Activated gamma-delta T cell treated with Interleukin-2 at 50 U/mL for 16 hours (primary cell): ENCODE measurements around the gene MLLT6.

Experiments used
- DNase-seq: peaks from one replicate; pipeline ENCODE4 v3.0.0-alpha.2; 2020

MLLT6 gene

DNA sequence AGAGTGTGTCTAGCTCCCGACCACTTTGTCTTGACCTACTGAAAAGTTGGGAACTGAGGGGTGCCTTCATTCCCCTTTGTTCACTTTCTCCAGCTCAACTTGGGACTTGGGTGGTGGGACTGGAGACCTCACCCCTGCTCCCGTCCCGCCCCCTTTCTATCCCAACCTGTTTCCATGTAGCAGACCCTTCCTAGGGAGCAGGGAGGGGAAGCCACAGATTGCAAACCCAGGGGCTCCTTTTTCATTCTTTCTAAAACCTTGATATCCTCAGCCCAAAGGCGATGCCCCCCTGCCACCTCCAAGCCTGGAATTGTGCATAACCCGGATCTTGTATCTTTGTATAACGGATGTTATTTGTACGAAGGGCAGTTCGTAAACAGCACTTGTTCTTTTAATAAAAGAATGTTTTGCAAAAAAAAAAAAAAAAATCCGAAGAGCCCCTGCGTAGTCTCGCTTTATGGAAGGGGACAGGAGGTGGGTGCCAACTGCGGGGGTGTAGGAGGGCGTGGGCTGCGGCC lies 24.4 kb downstream of the MLLT6 start:
- no peak for DNase-seq

DNA sequence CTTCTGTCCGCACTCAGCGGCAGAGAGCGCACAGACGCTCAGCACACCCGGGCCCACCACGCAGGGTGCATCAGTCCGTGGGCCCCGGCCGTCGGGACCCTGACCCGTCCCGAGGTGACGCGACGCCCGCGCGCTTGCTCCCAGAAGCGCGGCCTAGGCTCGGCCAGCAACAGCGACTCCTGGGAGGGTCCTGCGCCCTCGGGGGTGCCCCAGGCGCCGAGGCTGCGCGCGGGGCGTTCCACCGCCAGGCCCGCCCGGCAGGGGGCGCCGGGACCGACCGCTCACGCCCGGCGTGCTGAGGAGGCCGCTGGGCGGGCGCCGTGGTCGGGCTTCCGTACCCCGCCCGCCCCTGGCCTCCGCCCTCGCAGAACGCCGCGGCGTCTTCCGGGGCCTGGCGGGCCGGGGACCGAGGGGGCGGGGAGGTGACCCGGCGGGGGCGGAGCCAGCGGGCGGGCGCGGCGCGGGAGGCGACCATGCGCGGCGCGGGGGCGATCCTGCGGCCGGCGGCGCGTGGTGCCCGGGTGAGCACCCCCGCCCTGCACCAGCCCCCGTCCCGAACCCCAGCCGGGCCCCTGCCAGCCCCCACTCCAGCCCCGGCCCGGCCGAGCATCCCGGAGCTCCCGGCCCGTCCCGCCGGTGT lies 24.9 kb downstream of the MLLT6 start, which contains the start of gene CISD3:
Gene CISD3, plus strand, starts transcription at position 456 of the 640 bp plus-strand sequence. Its CDS starts 18 bp downstream, at position 474.
- peak; percentile 85 for DNase-seq

DNA sequence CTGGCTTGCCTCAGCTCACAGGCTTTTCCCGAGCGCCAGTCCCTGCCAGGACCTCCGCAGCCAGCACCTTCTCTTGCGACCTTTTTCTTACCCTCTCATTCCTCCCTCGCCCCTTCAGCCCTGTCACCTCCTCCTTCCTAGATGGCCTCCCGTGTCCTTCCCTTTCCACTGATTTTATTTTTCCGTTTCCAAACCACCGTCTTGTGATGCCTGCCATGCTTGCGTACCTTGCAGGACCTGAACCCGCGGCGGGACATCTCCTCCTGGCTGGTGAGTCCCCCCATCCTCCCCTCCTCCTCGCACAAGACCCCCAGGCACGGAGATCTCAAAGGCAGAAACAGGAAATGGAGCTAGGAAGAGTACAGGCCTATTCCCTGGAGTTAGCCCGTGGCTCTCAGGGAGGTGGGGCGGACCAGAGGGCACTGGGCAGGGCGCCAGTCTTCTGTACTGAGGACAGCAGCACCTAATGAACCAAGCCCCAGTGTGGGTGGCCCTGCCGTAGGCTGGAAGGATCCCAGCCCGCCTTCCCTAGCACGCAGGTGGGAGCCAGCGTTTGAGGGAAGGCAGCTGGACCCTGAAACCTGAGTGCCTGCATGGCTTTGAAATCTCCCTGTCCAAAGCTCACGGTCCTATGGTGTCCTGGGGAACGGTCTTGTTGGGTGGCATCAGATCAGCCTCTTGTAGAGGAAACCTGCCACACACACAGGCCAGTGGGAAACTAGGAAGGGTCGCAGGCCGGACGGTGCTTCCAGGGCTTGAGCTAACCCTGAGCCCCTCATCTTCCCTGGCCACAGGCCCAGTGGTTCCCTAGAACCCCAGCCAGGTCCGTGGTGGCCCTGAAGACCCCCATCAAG lies 25.7 kb downstream of the MLLT6 start:
- DNase-seq, result no peak

DNA sequence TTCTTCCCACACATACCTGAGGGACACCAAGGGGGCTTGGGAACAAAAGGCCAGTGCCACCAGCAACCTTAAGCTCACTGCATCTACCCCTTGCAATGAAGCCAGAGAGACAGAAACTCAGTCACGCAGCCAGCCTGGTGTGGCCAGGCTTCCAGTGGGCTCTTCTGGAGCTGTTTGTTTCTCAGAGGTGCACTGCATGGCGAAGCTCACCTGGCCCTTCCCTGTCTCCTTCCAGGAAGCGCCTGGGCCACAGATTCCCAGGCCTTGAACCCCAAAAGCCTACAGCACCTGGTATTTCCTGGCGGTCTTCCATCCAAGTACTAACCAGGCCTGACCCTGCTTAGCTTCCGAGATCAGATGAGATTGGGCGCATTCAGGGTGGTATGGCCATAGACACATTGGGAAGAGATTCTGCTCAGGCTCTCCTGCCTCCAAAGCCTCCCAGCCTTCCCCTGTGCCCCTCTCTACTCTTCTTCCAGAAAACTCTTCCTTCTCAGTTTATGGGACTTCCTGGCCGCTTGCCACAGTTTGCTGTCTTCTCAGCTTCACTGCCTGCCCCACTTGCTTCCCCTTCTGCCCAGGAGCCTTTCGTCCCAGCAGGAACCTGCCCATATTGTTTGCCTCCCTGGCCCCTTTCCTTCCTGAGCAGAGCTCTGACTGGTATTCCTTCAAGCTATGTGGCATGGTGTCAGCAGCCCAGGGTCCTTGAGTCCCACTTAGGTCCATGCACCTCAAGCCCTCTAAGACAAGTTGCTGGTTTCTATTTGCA lies 26.6 kb downstream of the MLLT6 start:
- DNase-seq, result no peak

DNA sequence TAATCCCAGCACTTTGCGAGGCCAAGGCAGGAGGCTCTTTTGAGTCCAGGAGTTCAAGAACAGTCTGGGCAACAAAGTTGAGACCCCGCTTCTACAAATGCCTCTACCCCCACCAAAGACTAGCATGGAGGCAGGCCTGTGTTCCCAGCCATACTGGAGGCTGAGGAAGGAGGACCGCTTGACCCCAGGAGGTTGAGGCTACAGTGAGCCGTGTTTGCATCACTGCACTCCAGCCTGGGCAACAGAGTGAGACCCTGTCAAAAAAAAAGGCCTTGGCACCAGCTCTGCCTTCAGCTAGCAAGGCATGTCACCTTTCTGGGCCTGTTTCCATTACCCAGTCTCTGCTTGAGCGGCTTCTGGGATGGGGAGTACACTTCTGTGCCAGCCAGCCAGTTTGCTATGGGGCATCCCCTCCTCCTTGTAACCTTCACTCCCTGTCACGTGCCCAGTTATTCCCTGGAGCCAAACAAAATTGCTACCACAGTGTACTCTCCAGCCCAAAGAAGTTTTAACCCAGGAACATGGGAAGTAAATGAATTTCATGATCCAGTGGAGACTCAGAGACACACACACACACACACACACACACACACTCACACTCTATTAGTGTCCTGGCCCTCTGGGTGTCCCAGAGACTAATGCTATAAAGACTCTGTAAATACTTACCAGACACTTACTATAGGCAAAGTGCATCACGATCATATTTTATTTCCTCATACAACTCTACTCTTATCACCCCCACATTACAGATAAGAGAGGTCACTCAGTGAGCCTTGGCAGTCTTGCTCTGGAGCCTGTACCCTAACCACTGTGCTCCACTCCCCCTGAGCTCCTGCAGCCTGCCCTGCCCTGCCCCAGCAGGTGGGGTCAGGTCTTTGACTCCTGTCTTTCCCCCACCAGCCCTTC lies 27.6 kb downstream of the MLLT6 start:
- no peak for DNase-seq

DNA sequence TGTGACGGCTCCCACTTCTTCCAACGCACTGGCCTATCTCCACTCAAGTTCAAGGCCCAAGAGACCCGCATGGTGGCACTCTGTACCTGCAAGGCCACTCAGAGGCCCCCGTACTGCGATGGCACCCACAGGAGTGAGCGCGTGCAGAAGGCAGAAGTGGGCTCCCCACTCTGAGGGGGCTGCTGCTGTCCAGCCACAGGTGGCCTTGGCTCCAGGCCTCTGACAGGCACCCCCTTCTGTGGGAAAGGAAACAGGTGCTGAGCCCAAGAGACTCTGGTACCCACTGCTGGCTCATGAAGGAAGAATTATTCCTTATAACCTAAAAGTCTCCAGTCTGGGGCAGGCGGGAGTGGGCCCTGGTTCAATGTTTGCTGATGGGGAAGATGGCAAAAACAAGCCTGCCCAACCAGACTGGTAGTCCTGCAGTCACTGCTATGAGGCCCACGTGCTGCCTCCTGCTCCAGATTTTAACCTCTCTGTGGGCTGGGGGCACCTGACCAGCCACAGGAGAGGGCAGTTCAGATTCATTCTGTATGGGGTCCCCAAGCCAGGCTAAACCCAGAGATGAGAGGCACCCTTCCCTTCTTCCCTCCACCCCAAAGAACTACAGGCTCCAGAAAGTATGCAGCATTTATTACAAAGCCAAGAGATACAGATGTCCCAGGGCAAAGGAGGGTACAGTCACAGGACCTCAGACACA lies 28.4 kb downstream of the MLLT6 start:
- DNase-seq, result no peak

DNA sequence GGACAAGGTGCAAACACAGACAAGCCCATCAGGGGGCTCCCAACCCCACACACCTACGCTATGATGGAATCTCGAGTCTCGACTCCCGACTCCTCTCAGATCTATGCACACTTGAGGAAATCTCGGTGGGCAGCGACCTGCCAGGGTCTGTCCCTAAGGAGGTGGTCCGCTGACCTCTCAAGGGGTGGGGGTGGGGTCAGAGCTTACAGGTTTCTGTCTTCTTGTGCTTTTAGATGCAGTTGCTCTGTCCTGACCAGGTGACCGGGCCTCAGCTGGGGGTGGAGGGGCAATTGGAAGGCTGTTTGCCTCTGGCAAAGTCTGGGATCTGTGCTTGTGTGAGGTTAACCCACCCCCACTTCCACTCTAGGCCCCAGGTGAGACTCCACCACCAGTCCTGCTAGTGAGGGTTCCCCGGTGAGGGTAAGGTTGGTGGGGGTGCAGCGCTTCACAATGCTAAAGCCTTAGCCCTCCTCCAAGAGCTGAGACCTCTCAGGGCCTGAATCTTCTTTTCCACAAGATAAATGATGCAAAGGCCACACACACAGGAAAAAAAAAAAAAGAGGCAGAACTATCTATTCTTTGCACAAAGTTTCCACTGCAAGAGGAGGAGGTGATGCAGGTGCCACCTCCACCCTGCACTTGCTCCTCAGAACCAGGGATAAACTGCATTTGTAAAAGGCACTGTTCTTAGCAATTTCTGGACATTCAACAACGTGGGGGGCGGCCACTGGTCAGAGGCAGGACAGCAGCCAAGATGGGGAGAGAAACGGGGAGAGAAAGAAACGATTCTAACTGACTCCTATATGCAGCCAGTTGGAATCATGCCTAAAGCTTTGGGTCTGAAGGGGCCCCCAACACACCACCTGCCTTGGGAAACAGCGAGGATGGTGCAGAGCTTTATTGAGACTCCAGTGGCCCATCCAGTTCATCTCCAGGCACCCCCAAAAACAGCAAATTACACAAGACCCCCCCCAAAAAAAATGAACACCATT lies 29.2 kb downstream of the MLLT6 start:
- no peak for DNase-seq

DNA sequence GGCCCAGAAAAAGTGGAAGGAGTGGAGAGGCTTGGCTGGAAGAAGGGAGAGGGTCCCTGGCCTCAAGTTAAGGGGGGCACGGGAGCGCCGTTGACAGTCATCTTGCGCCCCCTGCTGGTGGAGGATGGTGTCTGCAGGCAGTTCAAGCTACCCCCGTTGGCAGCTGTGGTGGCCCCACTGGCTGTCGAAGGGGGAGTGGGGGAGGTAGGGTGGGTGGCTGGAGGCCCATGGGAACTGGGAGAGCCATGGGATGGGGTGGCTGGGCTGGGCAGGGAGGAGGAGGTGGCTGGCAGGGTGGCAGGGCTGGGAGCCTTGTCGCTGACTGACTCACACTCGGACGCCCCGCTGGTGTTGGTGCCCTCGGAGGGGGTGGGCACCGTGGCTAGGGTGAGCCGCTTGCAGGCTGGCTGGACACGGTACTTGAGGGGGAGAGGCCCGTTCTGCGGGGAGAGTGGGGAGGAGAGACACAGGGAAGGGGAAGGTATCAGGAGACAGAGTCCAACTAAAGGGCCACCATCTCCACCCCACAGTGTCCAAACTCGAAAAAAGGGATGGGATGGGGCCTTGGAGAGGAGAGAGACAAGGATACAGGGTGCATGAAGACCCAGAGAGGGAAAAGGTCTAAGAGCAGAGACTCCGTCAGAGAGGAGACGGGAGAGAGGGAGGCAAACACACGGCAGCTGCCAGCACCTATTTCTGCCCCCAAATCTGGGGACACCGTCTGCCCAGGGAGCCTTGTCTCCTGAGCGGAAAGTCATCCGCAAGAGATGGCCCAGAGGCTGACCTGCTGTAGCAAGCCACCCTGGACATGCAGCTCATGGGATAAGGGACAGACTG lies 30.3 kb downstream of the MLLT6 start:
- peak; percentile 82 for DNase-seq

DNA sequence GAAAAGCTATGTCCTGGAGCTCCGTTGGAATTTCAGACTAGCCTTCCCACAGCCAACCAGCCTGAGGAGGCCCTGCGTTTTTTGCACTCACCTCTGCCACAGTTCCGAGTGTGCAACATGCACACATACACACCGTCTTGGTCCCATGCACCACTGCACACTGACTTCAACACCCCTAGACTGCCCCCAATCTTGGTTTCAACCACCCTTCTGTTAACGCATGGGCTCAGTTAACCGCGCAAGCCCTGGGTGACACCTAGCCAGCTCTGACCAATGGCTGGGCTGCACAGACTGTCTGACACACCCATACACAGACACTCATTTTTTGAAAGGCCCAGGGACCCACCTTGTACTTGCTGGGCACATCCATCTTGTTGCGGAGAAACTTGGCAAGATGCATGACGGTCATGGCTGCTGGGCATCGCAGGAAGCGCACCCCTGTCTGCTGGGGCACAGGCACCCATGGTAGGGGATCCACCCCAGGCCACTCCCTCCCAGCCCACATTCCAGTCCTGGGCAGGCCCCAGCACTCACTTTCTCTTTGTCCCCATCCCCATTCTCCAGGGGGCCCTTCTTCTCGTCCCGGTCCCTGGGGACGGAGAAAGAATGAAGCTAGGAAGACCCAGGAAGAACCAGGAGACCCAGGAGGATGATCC lies 33.1 kb downstream of the MLLT6 start:
- no peak for DNase-seq

DNA sequence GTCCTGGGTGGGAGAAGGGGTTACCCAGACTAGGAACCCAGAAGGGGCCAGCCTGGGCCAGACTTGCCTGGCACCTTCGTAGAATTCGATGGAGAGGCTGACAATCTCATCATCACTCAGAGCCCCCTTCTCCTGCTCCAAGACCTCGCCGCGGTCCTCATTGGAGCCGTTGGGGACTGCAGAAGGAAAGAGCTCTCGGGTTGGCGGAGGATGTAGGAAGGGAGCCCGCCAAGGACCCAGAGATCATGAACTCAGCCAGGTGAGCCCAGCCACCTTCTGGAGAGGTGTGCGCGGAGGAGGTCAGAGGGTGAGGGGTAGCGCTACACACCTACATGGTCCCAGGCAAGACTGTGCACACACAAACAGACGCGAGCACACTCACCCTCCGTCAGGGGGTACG lies 33.6 kb downstream of the MLLT6 start:
- no peak for DNase-seq

DNA sequence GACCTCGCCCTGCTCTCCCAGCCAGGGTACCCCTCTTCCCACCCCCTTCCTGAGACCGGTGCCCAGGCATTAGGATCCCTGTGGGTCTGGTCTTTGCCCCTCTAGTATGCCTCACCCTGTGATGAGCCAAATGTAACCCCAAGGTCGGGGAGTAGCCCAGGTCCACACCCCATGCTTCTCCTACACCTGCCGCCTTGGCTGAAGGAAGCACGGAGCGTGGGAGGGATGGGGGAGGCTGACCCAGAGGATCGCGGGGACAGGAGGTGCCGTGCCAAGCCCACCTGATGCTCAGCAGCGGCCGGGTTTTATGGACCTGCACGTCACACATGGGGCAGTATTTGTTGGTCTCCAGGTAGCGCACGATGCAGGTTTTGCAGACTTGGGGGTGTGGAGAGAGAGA lies 34.2 kb downstream of the MLLT6 start:
- no peak for DNase-seq

DNA sequence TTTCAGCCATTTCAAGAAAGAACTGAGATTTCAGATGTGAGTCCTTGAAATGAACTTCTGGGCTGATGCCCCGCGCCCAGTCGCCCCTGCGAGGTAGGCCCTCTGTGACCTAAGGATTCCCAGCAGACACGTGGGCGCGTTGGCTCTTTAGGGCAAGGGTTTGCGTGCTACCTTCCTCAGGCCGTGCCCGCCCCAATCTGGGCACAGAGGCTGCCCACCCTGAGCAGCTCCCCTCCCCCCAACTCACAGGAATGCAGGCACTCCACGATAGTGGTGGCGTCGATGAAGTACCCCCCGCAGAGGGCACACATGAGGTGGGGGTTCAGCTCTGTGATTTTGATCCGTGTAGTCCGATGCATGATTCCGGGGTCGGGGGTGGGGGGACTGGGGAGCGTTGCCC lies 35.0 kb downstream of the MLLT6 start:
- no peak for DNase-seq

DNA sequence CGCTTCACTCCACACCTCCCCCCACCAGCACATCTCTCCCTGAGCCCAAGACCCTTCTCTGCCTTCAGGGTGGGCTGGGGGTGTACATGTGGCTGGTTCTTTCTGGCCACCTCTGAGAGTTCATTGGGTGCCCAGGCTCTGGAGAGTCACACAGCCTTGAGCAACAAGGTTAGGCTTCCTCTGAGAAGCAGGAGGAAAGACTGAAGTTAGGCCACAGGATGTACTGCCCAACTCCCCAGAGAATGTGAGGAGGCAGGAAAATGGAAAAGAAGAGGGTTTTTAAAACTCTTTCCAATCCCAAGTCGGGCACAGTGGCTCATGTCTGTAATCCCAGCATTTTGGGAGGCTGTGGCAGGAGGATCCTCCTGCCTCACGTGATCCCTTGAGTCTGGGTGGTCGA lies 35.7 kb downstream of the MLLT6 start:
- DNase-seq, result no peak

DNA sequence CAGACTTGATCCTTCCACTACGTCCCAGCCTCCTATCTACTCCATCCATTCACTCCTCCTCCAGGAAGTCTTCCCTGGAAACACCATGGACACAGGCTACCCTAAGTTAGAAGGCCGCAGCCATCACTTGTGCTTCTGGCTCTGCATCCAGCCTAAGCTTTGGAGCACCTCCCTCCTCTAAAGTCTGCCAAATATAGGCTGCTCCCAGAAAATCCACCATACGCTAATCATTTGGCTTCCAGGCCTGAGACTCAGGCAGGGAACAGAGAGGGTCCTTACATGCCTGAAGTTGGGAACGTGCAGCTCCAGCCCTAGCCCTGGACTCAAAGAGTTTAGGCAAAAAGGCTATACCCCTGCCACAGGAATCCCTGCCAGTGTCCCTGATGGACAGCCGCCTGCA lies 36.4 kb downstream of the MLLT6 start:
- DNase-seq, result no peak

DNA sequence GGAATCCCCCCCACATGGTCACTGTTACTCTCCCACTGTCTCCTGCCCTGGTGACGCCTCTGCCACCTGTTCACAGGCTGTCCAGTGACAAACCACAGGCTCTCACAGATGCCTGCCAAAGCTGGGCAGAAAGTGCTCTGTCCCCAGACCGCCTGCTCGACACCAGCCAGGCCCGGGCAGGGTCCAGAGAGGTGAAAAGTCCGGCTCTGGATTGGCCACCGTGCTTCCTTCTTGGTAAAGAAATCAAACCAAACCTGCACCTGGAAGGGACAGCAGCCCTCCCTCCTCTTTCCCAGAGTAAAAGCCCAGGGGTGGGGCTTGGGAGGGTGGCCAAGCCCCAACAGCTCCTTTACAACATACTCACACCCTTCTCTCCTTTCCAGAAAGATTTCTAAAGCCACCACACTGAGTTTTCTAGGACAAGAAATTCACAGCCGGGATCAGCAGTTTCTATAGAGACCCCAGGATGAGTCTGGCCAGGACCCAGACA lies 36.9 kb downstream of the MLLT6 start:
- no peak for DNase-seq

DNA sequence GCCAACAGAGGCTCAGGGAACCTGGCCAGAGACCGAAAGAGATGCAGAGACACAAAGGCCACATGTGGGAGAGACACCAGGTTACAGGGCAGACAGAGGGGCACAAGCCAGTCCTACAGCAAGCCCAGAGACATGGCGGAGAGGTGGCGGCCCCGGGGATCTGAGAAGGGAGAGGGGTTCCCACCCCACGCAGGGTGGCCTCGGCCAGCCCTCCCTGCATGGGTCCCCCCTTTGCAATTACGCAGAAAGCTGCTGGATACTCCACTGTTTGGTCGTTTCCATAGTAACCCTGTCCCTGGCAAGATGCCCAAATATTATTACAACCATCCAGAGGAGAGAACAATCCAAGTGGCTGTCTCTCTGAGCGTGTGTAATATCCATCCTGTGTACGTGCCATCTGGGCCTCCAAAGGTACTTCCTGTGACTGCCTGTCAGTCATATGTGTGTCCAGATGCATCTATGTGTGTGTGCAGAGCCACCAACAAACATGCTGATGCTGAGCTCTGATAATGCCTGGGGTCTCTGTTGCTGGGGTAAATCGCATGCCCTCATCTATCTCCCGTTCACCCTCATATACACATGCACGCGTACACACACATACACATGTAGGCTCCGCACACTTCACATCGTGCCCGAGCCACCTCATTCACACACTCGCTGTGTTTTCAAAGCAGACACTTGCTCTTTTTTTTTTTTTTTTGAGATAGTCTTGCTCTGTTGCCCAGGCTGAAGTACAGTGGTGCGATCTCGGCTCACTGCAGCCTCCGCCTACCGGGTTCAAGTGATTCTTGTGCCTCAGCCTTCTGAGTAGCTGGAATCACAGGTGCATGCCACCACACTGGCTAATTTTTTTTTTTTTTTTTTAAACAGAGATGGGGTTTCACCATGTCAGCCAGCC lies 37.6 kb downstream of the MLLT6 start:
- DNase-seq, result no peak

DNA sequence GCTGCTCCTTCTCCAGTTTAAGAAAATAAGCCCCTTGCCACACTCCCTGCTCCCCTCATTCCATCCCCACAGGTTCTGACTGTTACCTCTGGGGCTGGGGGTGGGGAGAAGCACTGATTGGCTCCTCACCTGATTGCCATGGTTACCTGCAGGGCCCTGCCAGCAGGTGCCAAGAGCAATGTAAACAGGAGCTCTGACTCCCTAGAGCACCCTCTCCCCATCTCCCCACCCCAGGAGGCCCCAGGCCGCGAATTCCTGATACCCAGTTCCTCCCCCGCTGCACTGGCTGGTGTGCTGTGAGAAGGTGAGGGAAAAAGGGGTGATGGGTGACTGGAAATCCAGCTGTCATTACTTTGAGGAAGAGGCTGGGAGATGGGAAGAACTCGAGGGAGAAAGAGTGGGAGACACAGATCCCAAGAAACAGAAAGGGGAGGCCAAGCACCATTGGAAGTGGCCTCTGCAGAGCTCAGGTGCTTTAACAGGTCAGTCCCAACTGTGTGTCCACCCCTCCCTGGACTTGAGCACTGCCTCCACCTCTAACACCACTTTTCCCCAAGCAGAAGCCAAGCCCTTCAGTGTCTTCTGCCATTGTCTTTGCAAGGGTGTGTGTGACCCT lies 38.6 kb downstream of the MLLT6 start:
- DNase-seq, result no peak
